Stimulated activated CD4-positive, alpha-beta T cell treated with anti-CD3 and anti-CD28 coated beads, TNF-alpha, amount 100 ng/mL, for 48 hours (primary cell): Measurements from ENCODE around the gene TOLLIP.

Experiments used
- DNase-seq, 3 donors: peaks; one replicate each; pipeline ENCODE4 v3.0.0-alpha.2; 2020; ENCODE audit warnings: low read depth in 3 of 3

The TOLLIP gene

DNA sequence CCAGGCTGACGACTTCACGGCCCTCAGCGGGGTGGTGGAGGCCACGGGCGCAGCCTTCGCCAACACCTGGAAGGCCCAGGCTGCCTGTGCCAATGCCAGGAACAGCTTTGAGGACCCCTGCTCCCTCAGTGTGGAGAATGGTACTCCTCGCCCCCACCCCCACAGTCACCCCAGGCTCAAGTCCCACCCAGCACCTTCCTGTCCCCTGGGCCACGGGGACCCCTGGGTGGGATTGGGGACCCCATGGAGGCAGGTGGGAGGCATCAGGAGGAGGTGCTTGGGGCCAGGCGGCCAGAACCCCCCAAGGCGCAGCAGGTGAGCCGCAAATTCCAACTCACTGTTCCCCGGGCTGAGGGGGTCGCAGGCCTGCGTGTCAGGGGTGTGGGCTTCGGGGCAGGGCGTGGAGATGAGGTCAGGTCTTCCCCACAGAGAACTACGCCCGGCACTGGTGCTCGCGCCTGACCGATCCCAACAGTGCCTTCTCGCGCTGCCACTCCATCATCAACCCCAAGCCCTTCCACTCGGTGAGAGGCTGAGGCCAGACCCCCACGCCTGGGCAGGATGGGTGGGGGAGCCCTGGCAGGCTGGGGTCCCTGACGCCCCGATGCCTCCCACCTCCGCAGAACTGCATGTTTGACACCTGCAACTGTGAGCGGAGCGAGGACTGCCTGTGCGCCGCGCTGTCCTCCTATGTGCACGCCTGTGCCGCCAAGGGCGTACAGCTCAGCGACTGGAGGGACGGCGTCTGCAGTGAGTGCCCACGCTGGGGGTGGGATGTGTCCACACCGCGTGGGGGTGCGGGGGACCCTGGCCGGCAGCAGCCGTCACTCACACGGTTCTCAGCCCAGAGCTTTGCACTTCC, 77.2 kb downstream of the TOLLIP start:
- no peak for DNase-seq

DNA sequence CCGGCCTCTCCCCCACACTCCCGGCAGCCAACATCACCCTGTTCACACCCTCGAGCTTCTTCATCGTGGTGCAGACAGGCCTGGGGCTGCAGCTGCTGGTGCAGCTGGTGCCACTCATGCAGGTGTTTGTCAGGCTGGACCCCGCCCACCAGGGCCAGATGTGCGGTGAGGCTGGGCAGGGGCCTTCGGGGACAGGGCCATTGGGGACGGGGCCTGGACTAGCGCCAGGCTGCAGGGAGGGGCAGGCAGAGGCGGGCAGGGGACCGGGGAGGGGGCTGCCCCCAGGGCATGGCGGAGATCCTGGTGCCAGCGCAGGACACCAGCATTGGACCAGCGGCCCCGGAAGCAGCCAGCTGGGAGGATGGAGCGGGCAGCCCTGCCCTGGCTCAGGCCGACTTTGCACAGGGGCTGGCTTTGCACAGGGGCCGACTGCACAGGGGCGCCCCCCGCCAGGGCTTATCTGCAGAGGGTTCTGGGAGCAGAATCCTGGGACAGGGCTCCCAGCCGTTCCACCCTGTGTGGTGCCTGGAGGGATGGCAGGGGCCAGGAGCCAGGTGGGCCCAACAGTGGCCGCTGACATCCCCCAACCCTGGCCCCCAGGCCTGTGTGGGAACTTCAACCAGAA, 77.9 kb downstream of the TOLLIP start:
- no peak for DNase-seq

DNA sequence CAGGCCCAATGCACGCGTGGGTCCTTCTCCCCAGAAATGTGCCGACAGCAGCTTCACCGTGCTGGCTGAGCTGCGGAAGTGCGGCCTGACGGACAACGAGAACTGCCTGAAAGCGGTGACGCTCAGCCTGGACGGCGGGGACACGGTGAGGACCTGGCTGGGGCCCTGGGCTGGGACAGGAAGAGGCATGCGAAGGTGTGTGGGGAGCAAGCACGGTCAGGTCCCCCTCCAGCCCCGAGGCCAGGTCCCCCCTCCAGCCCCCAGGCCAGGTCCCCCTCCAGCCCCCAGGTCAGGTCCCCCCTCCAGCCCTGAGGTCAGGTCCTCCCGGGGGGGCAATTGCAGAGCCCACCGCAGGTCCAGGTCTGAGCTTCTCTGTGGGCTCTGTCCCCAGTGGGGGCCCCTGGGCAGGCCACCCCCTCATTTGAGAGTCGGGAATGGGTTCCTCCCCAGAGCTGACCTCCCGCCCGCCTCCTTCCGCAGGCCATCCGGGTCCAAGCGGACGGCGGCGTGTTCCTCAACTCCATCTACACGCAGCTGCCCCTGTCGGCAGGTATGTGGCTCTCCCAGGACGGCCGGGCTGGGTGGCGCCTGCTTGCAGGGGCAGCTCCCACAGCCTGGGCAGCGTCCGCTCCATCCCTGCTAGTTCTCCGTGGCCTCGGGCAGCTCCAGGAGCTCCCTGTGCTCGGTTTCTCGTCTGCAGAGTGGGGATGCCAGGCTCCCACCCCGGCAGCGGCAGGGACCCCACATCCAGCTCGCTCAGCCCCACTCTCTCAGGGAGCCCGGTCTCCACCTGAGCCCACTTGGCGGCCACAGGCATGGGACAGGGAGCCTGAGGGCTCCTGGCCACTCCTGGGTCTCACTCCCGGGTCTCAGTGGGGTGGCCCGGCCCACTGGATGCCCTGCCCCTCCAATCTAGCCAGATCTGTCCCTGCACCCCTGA, 78.7 kb downstream of the TOLLIP start:
- DNase-seq = no peak

DNA sequence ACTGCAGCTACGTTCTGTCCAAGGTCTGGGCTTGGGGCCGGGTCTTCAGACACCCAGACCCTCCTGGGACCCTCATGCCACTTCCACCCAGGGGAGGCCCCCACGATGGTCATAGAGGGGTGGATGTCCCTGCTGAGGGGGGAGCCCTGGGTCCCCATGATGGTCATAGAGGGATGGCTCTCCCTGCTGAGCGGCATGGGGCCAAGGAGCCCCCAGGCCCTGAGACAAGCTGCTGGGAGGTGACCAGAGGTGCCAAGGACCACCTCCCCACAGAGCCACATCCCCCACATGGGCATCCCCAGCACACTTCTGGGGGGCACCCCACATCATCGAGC, 79.3 kb downstream of the TOLLIP start:
- no peak for DNase-seq

DNA sequence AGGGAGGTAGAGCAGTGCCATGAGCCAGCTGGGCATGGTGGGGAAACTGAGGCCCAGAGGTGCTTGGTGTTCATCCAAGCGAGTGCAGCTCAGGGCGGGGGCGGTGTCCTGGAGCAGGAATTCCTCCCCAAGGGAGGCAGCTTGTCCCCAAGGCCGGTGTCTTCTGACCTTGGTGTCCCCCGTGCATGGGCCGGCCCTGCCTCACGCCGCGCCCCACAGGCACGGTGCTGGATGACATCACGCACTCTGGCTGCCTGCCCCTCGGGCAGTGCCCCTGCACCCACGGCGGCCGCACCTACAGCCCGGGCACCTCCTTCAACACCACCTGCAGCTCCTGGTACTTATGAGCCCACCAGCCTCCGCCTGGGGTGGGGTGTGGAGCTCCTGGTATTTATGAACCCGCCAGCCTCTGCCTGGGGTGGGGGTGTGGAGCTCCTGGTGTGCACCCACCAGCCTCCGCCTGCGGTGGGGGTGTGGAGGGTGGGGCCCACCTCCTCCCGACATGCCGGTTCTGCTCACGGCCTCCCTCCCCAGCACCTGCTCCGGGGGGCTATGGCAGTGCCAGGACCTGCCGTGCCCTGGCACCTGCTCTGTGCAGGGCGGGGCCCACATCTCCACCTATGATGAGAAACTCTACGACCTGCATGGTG, 79.8 kb downstream of the TOLLIP start:
- no peak for DNase-seq

DNA sequence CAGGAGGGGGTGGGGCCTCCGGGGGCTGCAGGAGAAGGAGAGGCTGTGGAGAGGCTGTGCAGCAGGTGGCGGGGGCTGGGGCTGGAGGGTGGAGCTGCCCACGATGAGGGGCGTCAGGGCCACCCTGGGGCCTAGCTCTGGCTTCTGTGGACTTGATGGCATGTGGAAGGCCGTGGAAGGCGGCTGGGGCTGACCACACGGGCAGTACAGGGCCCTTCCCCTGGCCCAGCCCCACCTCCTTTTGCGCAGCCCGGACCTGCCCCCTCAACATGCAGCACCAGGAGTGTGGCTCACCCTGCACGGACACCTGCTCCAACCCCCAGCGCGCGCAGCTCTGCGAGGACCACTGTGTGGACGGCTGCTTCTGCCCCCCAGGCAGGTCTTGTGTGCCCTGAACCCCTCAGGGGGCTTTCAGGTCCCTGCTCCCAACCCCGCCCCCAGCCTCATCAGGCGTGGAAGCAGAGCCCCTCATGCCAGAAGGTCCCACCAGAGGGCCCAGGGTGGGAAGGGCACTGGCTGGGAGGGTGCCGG, 80.4 kb downstream of the TOLLIP start:
- no peak for DNase-seq

DNA sequence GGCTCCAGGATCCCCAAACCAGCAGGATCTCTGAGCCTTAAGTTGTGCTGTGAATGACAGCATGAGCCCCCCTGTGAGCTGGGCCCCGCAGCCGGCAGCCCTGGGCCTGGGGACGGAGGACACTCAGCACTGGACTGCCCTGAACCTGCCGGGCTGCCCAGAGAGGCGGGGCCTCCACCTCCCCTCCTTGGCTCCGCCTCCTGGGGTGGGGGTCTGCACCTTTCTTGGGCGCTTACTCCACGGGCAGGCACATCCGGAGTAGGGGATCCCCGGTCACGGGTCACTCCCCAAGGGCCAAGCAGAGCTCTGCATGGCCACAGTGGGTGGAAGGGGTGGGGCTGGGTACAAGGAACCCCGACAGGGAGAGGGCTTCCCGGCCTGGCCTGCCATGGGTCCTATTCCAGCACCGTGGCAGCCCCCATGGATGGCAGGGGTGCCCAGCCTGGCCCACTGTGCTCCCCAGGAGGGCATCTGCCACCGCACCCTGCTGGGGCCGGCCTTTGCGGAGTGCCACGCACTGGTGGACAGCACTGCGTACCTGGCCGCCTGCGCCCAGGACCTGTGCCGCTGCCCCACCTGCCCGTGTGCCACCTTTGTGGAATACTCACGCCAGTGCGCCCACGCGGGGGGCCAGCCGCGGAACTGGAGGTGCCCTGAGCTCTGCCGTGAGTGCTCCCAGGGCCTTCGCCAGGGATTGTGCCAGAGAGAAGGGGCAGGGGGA, 81.2 kb downstream of the TOLLIP start:
- no peak for DNase-seq

DNA sequence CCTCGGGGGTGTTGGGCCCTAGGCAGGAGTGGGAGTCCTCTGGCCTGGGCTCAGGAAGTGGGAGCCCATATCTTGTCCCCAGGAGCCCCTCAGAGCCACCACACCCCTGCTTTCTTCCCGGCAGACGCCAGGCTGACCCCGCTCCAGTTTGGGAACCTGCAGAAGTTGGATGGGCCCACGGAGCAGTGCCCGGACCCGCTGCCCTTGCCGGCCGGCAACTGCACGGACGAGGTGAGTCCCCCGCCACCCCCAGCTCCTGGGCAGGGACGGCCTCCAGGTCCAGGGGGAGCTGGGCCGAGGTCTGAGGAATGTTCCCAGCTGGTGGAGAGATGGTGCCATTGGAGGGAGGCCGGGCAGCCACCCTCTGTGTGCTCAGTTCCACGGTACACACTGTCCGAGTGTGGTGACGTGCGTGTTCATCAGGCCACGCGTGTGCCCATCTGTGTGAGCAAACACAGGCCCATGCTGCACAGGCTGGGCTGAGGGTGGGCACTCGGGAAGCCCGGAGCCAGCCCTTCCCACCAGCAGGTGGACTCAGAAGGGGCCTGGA, 81.8 kb downstream of the TOLLIP start:
- no peak for DNase-seq

DNA sequence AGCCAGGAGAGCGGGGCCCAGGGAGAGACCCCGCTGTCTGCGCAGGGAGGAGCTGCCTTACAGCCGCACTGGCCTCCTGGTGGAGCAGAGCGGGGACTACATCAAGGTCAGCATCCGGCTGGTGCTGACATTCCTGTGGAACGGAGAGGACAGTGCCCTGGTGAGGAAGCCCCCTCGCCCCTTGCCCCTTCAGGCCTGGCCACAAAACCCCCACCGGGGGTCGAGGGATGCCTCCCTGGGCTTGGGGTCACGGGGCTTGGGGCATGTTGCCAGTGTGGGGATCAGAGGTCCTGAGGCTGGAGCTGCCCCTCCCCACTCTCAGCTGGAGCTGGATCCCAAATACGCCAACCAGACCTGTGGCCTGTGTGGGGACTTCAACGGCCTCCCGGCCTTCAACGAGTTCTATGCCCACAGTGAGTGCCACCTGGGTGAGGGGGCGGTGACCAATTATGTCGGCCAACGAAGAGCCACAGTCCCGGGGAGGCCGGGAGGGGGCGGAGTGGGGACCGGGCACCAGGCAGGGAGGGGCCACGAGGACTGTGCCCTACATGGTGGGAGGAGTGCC, 82.4 kb downstream of the TOLLIP start:
- DNase-seq = no peak

DNA sequence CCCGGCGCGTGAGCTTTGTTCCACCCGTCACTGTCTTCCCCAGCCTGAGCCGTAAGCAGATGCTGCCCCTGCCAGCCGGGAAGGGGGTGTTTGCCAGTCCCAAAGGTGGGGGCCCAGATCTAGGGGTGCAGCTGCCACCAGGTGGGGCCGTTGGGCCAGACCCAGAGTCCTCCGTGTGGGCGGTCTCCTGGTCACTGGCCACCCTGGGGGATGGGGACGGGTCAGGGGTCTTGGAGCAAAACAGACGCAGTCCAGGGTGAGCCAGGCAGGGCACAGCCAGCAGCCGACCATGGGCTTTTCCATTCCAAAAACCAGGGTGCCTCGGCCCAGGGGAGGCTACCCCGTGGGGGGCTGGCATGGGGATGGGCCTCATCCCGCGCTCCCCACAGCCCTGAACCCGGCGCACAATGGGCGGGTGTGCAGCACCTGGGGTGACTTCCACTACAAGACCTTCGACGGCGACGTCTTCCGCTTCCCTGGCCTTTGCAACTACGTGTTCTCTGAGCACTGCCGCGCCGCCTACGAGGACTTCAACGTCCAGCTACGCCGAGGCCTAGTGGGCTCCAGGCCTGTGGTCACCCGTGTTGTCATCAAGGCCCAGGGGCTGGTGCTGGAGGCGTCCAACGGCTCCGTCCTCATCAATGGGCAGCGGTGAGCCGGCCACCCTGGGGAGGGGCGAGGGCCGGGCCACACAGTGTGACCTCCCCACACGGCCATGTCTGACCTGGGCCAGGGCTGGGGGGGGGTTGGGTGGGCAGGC, 83.0 kb downstream of the TOLLIP start:
- no peak for DNase-seq

DNA sequence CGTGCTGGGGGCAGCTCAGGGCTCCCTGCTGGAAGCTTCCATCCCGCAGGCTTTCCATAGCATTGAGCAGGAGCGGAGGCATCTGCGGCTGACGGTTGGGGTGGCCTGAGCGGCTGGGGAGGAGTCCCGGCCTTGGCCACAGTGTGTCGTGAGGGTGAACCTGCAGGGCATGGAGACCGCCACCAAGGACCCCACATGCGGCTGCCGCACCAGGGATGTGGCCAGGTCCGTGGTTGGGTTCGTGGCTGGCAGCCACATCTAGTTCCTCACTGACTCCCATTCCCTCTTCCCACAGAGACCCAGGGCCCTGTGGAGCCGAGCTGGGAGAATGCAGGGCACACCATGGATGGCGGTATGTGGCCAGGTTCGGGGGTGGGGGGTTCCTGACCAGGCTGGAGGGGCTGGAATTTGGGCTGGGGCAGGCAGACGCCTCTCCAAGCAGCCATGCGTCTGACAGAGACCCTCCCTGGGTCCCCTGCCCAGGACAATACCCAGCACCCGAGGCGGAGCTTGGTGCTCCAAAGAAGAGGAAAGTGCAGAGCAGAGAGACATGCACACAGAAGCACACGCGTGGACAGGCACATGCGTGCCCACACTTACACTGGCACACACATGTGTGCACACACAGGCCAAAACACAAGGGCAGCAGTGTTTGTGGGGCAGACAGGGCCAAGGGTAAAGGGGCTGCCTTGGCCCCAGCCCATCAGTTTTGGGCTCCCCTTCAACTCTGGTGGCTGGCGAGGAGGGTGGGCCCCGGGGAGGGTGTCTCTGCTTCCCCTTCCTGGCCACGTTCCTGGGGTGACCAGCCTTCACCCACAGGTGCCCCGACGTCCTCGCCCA, 83.8 kb downstream of the TOLLIP start:
- DNase-seq = no peak

DNA sequence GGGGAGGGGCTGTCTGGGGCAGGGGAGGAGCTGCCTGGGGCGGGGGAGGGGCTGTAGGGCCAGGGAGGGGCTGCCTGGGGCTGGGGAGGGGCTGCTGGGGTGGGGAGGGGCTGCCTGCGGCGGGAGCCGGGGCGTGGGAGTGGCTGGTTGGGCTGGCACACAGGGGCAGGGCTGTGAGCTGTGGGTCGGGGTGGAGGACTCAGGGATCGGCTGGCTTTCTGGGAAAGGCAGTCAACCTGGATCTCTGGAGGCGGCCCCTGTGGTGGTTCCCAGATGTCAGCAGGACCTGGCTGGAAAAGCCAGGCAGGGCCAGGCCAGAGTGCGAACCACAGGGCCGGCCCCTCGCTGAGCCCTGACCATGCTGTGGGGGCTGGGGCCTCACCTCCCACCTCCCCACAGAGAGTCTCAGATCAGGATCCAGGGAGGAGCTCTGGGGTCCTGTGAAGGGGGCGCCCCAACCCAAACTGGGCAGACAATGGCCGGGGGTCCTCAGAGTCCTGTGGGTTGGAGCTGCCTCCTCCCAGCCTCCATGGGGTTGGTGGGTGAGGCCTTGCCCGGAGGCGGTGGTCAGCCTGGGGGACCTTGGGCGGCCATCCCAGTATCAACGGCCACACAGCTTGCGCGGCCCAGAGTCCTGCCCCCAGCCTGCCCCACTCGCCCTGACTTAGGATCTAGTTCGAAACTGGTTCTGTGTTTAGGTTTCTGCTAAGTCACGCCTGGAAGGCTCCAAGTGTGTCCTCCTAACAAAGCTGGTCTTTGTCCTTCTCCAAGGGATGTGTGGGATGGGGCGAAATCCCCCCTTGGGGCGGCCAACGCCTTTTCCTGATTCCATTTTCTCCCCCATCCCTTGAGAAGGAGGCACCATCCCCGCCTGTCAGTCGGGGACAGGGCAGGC, 84.7 kb downstream of the TOLLIP start:
- DNase-seq = no peak
